K562 (cell line): ENCODE results near the gene FMN1. TPM values are rescaled to one million over a fixed set of nuclear protein-coding genes. Genes with fewer than 3 reads are reported as not detected.
"Not testable (repeated sequence)": the region's sequence is repeated elsewhere in the genome, so short reads cannot be mapped to it uniquely, and the experiment has no call there.

Experiments
- ATAC-seq: fragments of 200-7000 bp; cut with Tn5 transposase; 3 replicates; pipeline ENCODE4 v1.9.1; 2020; ENCODE audit warnings: moderate library complexity
- BruUV-seq: library from RNA; stranded (reverse); fragments of 400-500 nt; replicated peaks from 2 replicates; lab custom pipeline; 2021; lab: Mats Ljungman, UMichigan
- CTCF ChIA-PET: fragments of 300-600 bp; formaldehyde crosslinking; extraction: SDS; loops from one replicate; lab custom pipeline; 2021; ENCODE audit warnings: low intra/inter-chr PET ratio; lab: Yijun Ruan, JAX
- POLR2A ChIA-PET: fragments of 300-600, 350-650 bp; sonication (Branson Sonifier 250); formaldehyde crosslinking; extraction: SDS; loops from one replicate; lab custom pipeline; 2021; ENCODE audit warnings: antibody characterized with exemption, inconsistent platforms; lab: Yijun Ruan, JAX
- DNase-seq, 4 experiments: peaks; one replicate each; pipeline versions ENCODE4 v3.0.0 to v3.0.0-alpha.2; 2011 to 2018; ENCODE audit warnings: low spot score in 3 of 4, mixed read lengths in 3 of 4; ENCODE audit errors: extremely low read depth in 1 of 4
- FAIRE-seq: peaks from 2 replicates; lab custom pipeline; 2011; peaks lifted over from hg19 to GRCh38; lab: Jason Lieb, UNC
- H2AFZ ChIP-seq: 2 replicates; pipeline ENCODE4 v1.6.0; 2011; ENCODE audit warnings: low read depth, low read length, control low read depth, inconsistent platforms
- H3K27ac ChIP-seq: fragments of 200-600 bp; 3 replicates; pipeline ENCODE4 v1.8.0; 2011; ENCODE audit warnings: low read depth, mild to moderate bottlenecking, control low read depth, inconsistent platforms, low read length, moderate library complexity, mixed read lengths; ENCODE audit errors: extremely low read depth
- H3K27me3 ChIP-seq, 2 experiments: fragments of 300-600 bp in 1 of 2; 2 replicates in 1 of 2; 3 replicates in 1 of 2; pipeline versions ENCODE4 v1.6.0 to v1.8.0; 2011; ENCODE audit warnings: inconsistent platforms in 2 of 2, low read length in 2 of 2, mild to moderate bottlenecking in 1 of 2, mixed read lengths in 1 of 2, moderate library complexity in 1 of 2; ENCODE audit not compliant: control insufficient read depth in 2 of 2, insufficient read depth in 2 of 2
- H3K36me3 ChIP-seq: fragments of 300-600 bp; 3 replicates; pipeline ENCODE4 v1.8.0; 2011; ENCODE audit warnings: mild to moderate bottlenecking, low read length, inconsistent platforms; ENCODE audit not compliant: control insufficient read depth, insufficient read depth
- H3K4me1 ChIP-seq, 2 experiments: fragments of 200-600 bp in 1 of 2; replicated peaks in 1 of 2; 2 replicates in 1 of 2; 3 replicates in 1 of 2; pipeline versions ENCODE4 v1.5.1 to v1.8.0; 2011; ENCODE audit warnings: inconsistent platforms in 2 of 2, low read length in 2 of 2, mild to moderate bottlenecking in 1 of 2, mixed read lengths in 1 of 2, moderate library complexity in 1 of 2; ENCODE audit not compliant: control insufficient read depth in 2 of 2, insufficient read depth in 2 of 2
- H3K4me2 ChIP-seq: 2 replicates; pipeline ENCODE4 v1.6.1; 2011; ENCODE audit warnings: low read length, control low read depth, inconsistent platforms, mixed read lengths; ENCODE audit not compliant: insufficient read depth
- H3K4me3 ChIP-seq: fragments of 200-600 bp; sonication (generic), shearing (Covaris generic); 2 replicates; pipeline ENCODE4 v1.5.1; 2016; ENCODE audit warnings: control low read depth, inconsistent platforms
- H3K79me2 ChIP-seq: fragments of 200-600 bp; 3 replicates; pipeline ENCODE4 v1.8.0; 2011; ENCODE audit warnings: low read length, inconsistent platforms; ENCODE audit not compliant: control insufficient read depth, insufficient read depth
- H3K9ac ChIP-seq, 2 experiments: 2 replicates each; pipeline versions ENCODE4 v1.6.0 to v1.6.1; 2011; ENCODE audit warnings: low read depth in 2 of 2, low read length in 2 of 2, control low read depth in 1 of 2, inconsistent platforms in 1 of 2, mild to moderate bottlenecking in 1 of 2, mixed read lengths in 1 of 2; ENCODE audit not compliant: insufficient read depth in 1 of 2
- H3K9me1 ChIP-seq: one replicate; pipeline ENCODE4 v1.6.0; 2011; ENCODE audit warnings: inconsistent platforms, mild to moderate bottlenecking, low read length, moderate library complexity; ENCODE audit not compliant: control insufficient read depth, insufficient read depth
- H3K9me3 ChIP-seq: replicated peaks from 2 replicates; pipeline ENCODE4 v1.5.1; 2011; ENCODE audit warnings: low read depth, low read length, inconsistent platforms; ENCODE audit not compliant: control insufficient read depth, insufficient read depth
- H4K20me1 ChIP-seq: replicated peaks from 2 replicates; pipeline ENCODE4 v1.6.1; 2011; ENCODE audit warnings: low read length, inconsistent platforms, mixed read lengths; ENCODE audit not compliant: control insufficient read depth, insufficient read depth
- CREB3L1 ChIP-seq: fragments of 450-650 bp; IDR thresholded peaks from 2 replicates; pipeline ENCODE4 v1.6.1; 2014; ENCODE audit warnings: low read depth, mild to moderate bottlenecking, moderate library complexity, borderline replicate concordance
- WGBS: fragments of 100-300 bp; shearing (Covaris generic); methylation state at CpG from one replicate; pipeline ENCODE4 v1.1.6; 2016; ENCODE audit warnings: low coverage, mixed read lengths; ENCODE audit not compliant: insufficient coverage; ENCODE audit errors: missing lambda C conversion rate; 5-methylcytosine and 5-hydroxymethylcytosine counted together
- in situ Hi-C: fragments of 300-500 bp; cut with MboI; formaldehyde crosslinking; loops from 4 replicates; pipeline ENCODE4 v1.15.0; 2018; ENCODE audit warnings: inconsistent platforms, mixed read lengths
- intact Hi-C: fragments of 100-400 bp; cut with micrococcal nuclease; formaldehyde crosslinking; loops from 2 replicates; pipeline ENCODE4 v1.14.2; 2022
- polyA plus RNA-seq, 8 experiments: library from polyadenylated mRNA; depleted of rRNA in 4 of 8; stranded (reverse) in 5 of 8; unstranded in 3 of 8; fragments of >200 nt; fragmentation: Nextera tagmentation in 2 of 8; fragmentation: Illumina TruSeq in 1 of 8; extraction: Ambion mirVana in 2 of 8; extraction: Trizol in 1 of 8; gene quantifications; 2 replicates each; pipeline versions ENCODE4 v1.2.1 to v1.2.3, GENCODE V29; 2011 to 2014; ENCODE audit warnings: inconsistent platforms in 1 of 8, missing spikeins in 1 of 8
- total RNA-seq, 7 experiments: library from RNA; depleted of rRNA in 6 of 7; stranded (reverse); fragments of >200 nt in 6 of 7; fragmentation: Illumina TruSeq in 2 of 7; extraction: Trizol in 2 of 7; gene quantifications; 2 replicates each; pipeline versions ENCODE4 v1.2.1 to v1.2.3, GENCODE V29; 2011 to 2021; ENCODE audit warnings: low replicate concordance in 1 of 7
- TF ChIP-seq, protein P1 (sequence below): sonication (generic); formaldehyde crosslinking; IDR thresholded peaks from 2 replicates; pipeline ENCODE4 v1.8.1; 2023; ENCODE audit warnings: mild to moderate bottlenecking, missing genetic modification reagents, moderate library complexity

The FMN1 gene
- total and polyA plus RNA-seq, 9 of the 15 experiments (the other 6 are each of a cell fraction or from before 2014, with no cell fraction given), result 0.03 to 0.07 (median 0.04) TPM; not detected in 6

DNA sequence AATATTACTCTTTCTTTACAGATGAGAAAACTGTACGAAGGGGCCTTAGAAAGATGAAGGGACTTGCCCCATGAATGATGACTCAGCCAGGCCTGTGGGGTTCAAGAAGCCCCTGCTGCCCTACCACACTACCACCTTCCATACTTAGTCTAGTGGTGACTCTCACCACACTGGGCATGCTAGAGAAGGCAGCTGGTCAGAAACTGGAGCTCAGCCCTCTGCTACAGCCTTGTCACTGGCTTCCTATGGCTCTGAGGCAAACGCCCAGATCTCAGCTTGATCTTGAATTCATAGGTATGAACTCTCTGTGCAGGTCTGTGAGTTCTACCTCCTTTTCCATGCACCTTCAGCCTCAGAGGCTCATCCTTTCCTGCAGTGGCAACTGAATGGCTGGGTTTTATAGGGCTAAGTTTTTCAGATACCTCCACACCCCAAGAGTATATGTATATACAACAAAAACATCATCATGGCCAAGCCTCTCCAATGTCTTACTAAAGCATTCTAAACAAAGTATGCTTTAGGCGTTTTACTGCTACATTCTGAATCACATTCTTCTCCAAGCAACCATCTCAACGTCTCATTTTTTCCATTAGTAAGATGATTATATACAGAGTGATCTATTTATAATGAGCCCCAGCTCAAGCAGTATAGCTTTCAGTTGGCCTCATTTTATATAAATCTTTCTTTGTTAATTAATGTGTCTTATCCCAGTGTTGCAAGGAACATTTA lies 242.6 kb downstream of the FMN1 start:
- Histone ChIP-seq H3K27ac (no peak overlapping the region), H3K9ac (no peak overlapping the region), H2AFZ (no peak overlapping the region), H3K79me2 (no peaks in the 10 kb centered on the region), H3K36me3 (no peaks in the 10 kb centered on the region), H3K4me3 (no peak overlapping the region), H3K27me3 (no peaks in the 10 kb centered on the region), H3K9me3 (no peaks in the 10 kb centered on the region), H4K20me1 (no peaks in the 10 kb centered on the region), H3K9me1 (no peaks in the 10 kb centered on the region), H3K4me1 (no peaks in the 10 kb centered on the region), H3K4me2 (no peak overlapping the region)
- 1% methylated on average over 4 of the region's 4 CpGs for WGBS
- in situ Hi-C loops, result no loop called here
- TF ChIP-seq, protein P1, sequence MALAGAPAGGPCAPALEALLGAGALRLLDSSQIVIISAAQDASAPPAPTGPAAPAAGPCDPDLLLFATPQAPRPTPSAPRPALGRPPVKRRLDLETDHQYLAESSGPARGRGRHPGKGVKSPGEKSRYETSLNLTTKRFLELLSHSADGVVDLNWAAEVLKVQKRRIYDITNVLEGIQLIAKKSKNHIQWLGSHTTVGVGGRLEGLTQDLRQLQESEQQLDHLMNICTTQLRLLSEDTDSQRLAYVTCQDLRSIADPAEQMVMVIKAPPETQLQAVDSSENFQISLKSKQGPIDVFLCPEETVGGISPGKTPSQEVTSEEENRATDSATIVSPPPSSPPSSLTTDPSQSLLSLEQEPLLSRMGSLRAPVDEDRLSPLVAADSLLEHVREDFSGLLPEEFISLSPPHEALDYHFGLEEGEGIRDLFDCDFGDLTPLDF (CRISPR knock-in tag), result no peak
- no peak for TF ChIP-seq CREB3L1
- intact Hi-C loops, result no loop called here
- ATAC-seq (no peak), FAIRE-seq (no peak), DNase-seq (no peak)
- no TSS peak for BruUV-seq
- CTCF ChIA-PET, result no interaction called here
- POLR2A ChIA-PET, result no interaction called here

GRCh38 chr15:32950051-32950450 lies 244.5 kb downstream of the FMN1 start:
- H3K27me3 ChIP-seq, H3K36me3 ChIP-seq, FAIRE-seq, H3K4me3 ChIP-seq, ATAC-seq, H4K20me1 ChIP-seq, H3K27ac ChIP-seq, DNase-seq, in situ Hi-C loops, H3K9ac ChIP-seq, intact Hi-C loops, H3K4me2 ChIP-seq, POLR2A ChIA-PET, H3K4me1 ChIP-seq, BruUV-seq, H3K9me1 ChIP-seq, H2AFZ ChIP-seq, CTCF ChIA-PET, H3K9me3 ChIP-seq, H3K79me2 ChIP-seq: not testable (repeated sequence)
